ENCODE measurements around the gene SNRPN. TPM values are rescaled to one million over a fixed set of nuclear protein-coding genes. Genes with fewer than 3 reads are reported as not detected.

Gene SNRPN
- total RNA-seq, 1 experiment from 2014 or later, result 83.0 TPM

GRCh38 chr15:24940236-24940635 lies 14.6 kb upstream of the SNRPN start:
- TF ChIP-seq EZH2 (IDR thresholded peaks at IDR 0.05; ENCODE audit: borderline replicate concordance, low read depth, low read length, poor library complexity, severe bottlenecking) (no peak), CTCF (conservative IDR thresholded peaks at IDR 0.05; ENCODE audit: low read depth, low read length) (no peak)
- no TSS peak for BruUV-seq (replicated peaks)
- ChIA-PET POLR2A (ENCODE audit: low non-redundant PET) (no interaction called here), CTCF (no interaction called here)
- H3K9me3 ChIP-seq (ENCODE audit: low read depth, low read length, poor library complexity, severe bottlenecking), result peaks cover 10% of the 10 kb centered on the region
- intact Hi-C loops (cut with micrococcal nuclease; ENCODE audit: unreplicated experiment), result no loop called here
- H3K27me3 ChIP-seq (replicated peaks; ENCODE audit: insufficient read depth, low read depth, low read length, poor library complexity), result no peaks in the 10 kb centered on the region
- no peak for DNase-seq (ENCODE audit: low spot score)
- H3K36me3 ChIP-seq (ENCODE audit: insufficient read depth, low read length, poor library complexity, severe bottlenecking), result no peaks in the 10 kb centered on the region
- H3K4me3 ChIP-seq (ENCODE audit: low read depth, low read length, poor library complexity, severe bottlenecking), result no peak overlapping the region
- no peaks in the 10 kb centered on the region for H3K4me1 ChIP-seq (ENCODE audit: insufficient read depth, low read length, poor library complexity, severe bottlenecking)
- H3K27ac ChIP-seq (ENCODE audit: low read depth, low read length, poor library complexity, severe bottlenecking), result no peak overlapping the region

GRCh38 chr15:24943361-24943760 lies 11.4 kb upstream of the SNRPN start:
- no peaks in the 10 kb centered on the region for H3K36me3 ChIP-seq (ENCODE audit: insufficient read depth, low read length, poor library complexity, severe bottlenecking)
- DNase-seq (ENCODE audit: low spot score), result no peak
- no peaks in the 10 kb centered on the region for H3K27me3 ChIP-seq (replicated peaks; ENCODE audit: insufficient read depth, low read depth, low read length, poor library complexity)
- no peak overlapping the region for H3K27ac ChIP-seq (ENCODE audit: low read depth, low read length, poor library complexity, severe bottlenecking)
- BruUV-seq (replicated peaks), result no TSS peak
- peaks cover 6% of the 10 kb centered on the region for H3K9me3 ChIP-seq (ENCODE audit: low read depth, low read length, poor library complexity, severe bottlenecking)
- no peak overlapping the region for H3K4me3 ChIP-seq (ENCODE audit: low read depth, low read length, poor library complexity, severe bottlenecking)
- intact Hi-C loops (cut with micrococcal nuclease; ENCODE audit: unreplicated experiment), result no loop called here
- CTCF ChIA-PET, result no interaction called here
- TF ChIP-seq EZH2 (IDR thresholded peaks at IDR 0.05; ENCODE audit: borderline replicate concordance, low read depth, low read length, poor library complexity, severe bottlenecking), result no peak
- POLR2A ChIA-PET (ENCODE audit: low non-redundant PET), result no interaction called here
- H3K4me1 ChIP-seq (ENCODE audit: insufficient read depth, low read length, poor library complexity, severe bottlenecking), result no peaks in the 10 kb centered on the region

- Histone ChIP-seq H3K27ac (ENCODE audit: low read depth, low read length, poor library complexity, severe bottlenecking) (no peak overlapping the region), H3K9me3 (ENCODE audit: low read depth, low read length, poor library complexity, severe bottlenecking) (peaks cover 6% of the 10 kb centered on the region), H3K4me1 (ENCODE audit: insufficient read depth, low read length, poor library complexity, severe bottlenecking) (no peaks in the 10 kb centered on the region), H3K36me3 (ENCODE audit: insufficient read depth, low read length, poor library complexity, severe bottlenecking) (no peaks in the 10 kb centered on the region), H3K4me3 (ENCODE audit: low read depth, low read length, poor library complexity, severe bottlenecking) (no peak overlapping the region), H3K27me3 (replicated peaks; ENCODE audit: insufficient read depth, low read depth, low read length, poor library complexity) (no peaks in the 10 kb centered on the region)
- POLR2A ChIA-PET (ENCODE audit: low non-redundant PET), result no interaction called here
- no peak for TF ChIP-seq EZH2 (IDR thresholded peaks at IDR 0.05; ENCODE audit: borderline replicate concordance, low read depth, low read length, poor library complexity, severe bottlenecking)
- no TSS peak for BruUV-seq (replicated peaks)
- DNase-seq (ENCODE audit: low spot score), result no peak
- intact Hi-C loops (cut with micrococcal nuclease; ENCODE audit: unreplicated experiment), result no loop called here
- CTCF ChIA-PET, result no interaction called here
These were observed 9.8 kb upstream of the SNRPN start for GRCh38 chr15:24944954-24945353.

GRCh38 chr15:24945711-24946110 lies 9.1 kb upstream of the SNRPN start:
- peaks cover 6% of the 10 kb centered on the region for H3K9me3 ChIP-seq (ENCODE audit: low read depth, low read length, poor library complexity, severe bottlenecking)
- intact Hi-C loops (cut with micrococcal nuclease; ENCODE audit: unreplicated experiment), result no loop called here
- no TSS peak for BruUV-seq (replicated peaks)
- no peaks in the 10 kb centered on the region for H3K36me3 ChIP-seq (ENCODE audit: insufficient read depth, low read length, poor library complexity, severe bottlenecking)
- no peaks in the 10 kb centered on the region for H3K27me3 ChIP-seq (replicated peaks; ENCODE audit: insufficient read depth, low read depth, low read length, poor library complexity)
- CTCF ChIA-PET, result no interaction called here
- TF ChIP-seq EZH2 (IDR thresholded peaks at IDR 0.05; ENCODE audit: borderline replicate concordance, low read depth, low read length, poor library complexity, severe bottlenecking) (no peak), CTCF (conservative IDR thresholded peaks at IDR 0.05; ENCODE audit: low read depth, low read length) (no peak)
- no peak for DNase-seq (ENCODE audit: low spot score)
- no peaks in the 10 kb centered on the region for H3K4me1 ChIP-seq (ENCODE audit: insufficient read depth, low read length, poor library complexity, severe bottlenecking)
- H3K4me3 ChIP-seq (ENCODE audit: low read depth, low read length, poor library complexity, severe bottlenecking), result no peak overlapping the region
- POLR2A ChIA-PET (ENCODE audit: low non-redundant PET), result interaction anchor here (0.6 kb wide), 1 partner anchor 935 kb away, joined by 5 read pairs; no protein-coding TSS in a partner anchor
- H3K27ac ChIP-seq (ENCODE audit: low read depth, low read length, poor library complexity, severe bottlenecking), result no peak overlapping the region

Data from A673 (cell line).